Mononuclear cell (primary cell): Measurements from ENCODE around the gene PMPCB. TPM values are rescaled to one million over a fixed set of nuclear protein-coding genes. Genes with fewer than 3 reads are reported as not detected.
"Not testable (repeated sequence)": the region's sequence is repeated elsewhere in the genome, so short reads cannot be mapped to it uniquely, and the experiment has no call there.

Experiments used
- H3K27me3 ChIP-seq: 2 replicates; pipeline ENCODE4 v1.6.0; 2011; ENCODE audit warnings: low read length, control low read depth; ENCODE audit not compliant: insufficient read depth
- H3K4me1 ChIP-seq: 2 replicates; pipeline ENCODE4 v1.5.1; 2011; ENCODE audit warnings: mild to moderate bottlenecking, low read length, control low read depth; ENCODE audit not compliant: insufficient read depth
- H3K4me3 ChIP-seq: 2 replicates; pipeline ENCODE4 v1.5.1; 2011; ENCODE audit warnings: mild to moderate bottlenecking, low read length, moderate library complexity
- H3K9me3 ChIP-seq: 2 replicates; pipeline ENCODE4 v1.5.1; 2011; ENCODE audit warnings: low read depth, mild to moderate bottlenecking, control low read depth, low read length
- total RNA-seq: library from RNA; depleted of rRNA; stranded (reverse); fragments of >200 nt; gene quantifications from one replicate; pipeline ENCODE4 v1.2.3, GENCODE V29; 2012

PMPCB gene, protein sequence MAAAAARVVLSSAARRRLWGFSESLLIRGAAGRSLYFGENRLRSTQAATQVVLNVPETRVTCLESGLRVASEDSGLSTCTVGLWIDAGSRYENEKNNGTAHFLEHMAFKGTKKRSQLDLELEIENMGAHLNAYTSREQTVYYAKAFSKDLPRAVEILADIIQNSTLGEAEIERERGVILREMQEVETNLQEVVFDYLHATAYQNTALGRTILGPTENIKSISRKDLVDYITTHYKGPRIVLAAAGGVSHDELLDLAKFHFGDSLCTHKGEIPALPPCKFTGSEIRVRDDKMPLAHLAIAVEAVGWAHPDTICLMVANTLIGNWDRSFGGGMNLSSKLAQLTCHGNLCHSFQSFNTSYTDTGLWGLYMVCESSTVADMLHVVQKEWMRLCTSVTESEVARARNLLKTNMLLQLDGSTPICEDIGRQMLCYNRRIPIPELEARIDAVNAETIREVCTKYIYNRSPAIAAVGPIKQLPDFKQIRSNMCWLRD
- 89.6 TPM for total RNA-seq

DNA sequence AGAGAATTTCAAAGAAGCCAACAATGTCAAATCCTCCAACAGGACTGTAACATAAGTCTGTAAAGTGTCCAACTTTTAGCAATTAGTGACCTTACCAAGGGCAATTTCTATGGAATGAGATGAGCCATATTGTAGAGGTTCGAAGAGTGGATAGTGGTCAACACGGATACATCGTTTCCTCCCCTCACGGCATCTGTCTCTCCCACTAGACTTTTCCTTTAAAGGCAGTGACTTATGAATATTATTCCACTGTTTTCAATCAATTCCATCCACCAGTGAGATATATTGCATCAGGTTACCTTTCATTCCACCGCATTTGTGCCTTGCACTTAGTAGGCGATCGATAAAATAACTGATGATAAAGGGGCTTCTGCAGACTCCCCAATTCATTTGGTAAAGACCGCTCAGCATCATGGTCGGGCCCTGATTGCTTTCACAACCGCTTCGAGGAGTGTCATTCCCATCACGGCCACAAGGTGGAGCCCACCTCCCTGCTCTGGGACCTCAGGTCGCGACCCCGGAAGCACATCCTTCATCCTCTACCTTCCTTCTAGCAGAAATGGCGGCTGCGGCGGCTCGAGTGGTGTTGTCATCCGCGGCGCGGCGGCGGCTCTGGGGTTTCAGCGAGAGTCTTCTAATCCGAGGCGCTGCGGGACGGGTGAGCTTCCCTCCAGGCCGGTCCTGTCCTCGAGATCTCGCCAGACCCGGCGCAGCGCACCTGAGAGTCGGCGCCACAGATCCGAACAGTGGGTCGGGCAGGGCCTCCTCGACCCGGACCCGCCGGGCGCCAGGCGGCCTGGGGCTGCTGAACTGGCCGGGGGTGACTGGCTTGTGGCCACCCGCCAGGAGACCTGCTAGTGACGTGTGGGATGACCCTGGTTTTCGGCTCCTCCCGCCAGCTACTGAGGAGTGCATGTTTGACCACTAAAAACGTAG, at the start of gene PMPCB:
PMPCB (plus strand) TSS at position 535 of the 936 bp plus-strand sequence; CDS start at position 560, 25 bp downstream.
- Histone ChIP-seq H3K4me3 (peak within 1 kb of the TSS; percentile 89), H3K4me1 (peaks cover 16% of the 10 kb centered on the region), H3K9me3 (no peaks in the 10 kb centered on the region), H3K27me3 (no peaks in the 10 kb centered on the region)

DNA sequence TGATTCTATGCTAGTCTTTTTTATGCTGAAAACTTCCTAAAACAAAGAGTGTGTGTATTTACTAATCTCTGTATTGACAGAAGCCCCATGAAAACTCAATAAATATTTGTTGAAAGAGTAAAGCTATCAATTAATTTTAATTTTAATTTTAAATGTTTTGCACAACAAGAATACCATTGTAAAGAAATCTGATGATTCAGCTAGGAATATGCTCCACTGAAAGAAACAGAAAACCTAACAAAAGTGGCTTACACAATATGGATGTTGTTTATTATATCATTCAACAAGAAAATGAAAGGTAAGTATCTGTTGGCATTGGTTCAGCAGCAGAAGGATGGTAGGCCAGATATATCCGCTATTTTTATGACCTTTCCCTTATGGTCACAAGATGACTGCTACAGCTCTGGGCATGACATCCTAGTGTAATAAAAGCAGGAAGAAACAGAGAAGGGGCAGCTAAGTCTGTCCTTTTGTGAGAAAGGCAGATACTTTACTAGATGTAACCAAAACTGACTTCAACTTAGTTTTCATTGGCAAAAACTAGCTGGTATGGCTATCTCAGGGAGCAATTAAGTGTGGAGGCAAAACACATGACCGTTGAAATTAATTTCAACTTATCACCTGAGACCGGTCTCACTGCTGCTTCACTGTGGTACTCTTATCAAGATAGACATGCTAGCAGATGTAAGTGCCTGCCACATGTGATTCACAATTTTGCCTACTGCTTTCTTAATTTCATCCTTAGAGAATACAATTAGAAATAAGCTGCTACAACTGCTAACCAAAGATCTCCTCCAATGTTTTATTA, 43.3 kb upstream of the PMPCB start:
- not testable (repeated sequence) for H3K4me3 ChIP-seq, H3K9me3 ChIP-seq, H3K4me1 ChIP-seq, H3K27me3 ChIP-seq

DNA sequence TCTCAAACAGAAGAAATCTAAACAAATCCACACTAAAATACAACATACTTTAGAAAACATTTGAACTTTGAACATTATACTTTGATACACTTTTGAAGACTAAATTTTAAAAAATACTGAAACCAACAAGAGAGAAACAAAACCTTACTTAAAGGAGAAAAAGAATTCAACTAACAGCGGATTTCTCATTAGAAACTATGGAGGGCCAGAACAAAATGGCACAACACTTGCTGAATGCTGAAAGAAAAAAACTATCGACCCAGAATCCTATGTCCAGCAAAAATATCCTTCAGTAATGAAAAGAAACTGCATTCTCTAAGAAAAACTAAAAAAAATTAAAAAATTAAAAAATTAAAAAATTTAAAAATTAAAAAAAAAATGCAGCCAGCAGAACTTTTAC, 33.2 kb upstream of the PMPCB start:
- not testable (repeated sequence) for H3K4me1 ChIP-seq

DNA sequence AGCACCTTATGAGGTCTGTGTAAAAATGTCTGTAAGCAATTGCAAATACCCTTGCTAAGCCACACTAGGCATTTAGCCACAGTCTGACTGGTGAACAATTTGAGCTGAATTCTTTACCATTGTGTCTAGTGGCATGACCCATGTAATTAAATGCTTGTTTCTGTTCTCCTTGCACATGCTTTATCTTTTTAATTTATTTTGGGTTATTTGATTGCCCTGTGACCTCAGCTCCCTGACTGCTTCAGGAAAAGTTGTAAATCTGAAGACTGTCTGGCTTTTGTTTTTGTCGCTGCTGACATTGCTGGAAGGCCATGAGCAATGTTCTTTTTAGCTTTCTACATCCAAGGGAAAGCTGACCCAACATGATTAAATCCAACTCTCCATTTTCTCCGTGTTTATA, 31.0 kb upstream of the PMPCB start:
- H3K9me3 ChIP-seq, H3K4me3 ChIP-seq, H3K27me3 ChIP-seq, H3K4me1 ChIP-seq: not testable (repeated sequence)

More for the DNA sequence above, 33.2 kb upstream of the PMPCB start:
- not testable (repeated sequence) for H3K9me3 ChIP-seq, H3K27me3 ChIP-seq, H3K4me3 ChIP-seq

DNA sequence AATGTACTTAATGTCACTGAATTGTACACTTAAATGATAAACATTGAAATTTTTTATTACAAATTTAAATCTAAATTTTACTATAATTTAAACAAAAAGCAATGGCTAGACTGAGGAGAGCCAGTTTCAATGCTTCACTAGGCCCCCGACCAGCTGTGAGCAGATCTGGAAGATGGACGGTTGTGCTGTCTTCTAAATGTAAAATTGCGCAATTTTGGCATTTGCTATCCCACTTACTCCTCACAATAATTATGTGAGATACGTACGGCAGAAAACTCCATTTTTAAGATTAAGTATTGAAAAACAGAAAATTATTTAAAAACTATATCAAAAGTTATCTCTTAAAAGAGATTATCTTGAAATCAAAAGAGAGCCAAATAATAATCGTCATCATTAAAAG, 23.9 kb upstream of the PMPCB start:
- not testable (repeated sequence) for H3K4me1 ChIP-seq, H3K9me3 ChIP-seq, H3K4me3 ChIP-seq, H3K27me3 ChIP-seq

DNA sequence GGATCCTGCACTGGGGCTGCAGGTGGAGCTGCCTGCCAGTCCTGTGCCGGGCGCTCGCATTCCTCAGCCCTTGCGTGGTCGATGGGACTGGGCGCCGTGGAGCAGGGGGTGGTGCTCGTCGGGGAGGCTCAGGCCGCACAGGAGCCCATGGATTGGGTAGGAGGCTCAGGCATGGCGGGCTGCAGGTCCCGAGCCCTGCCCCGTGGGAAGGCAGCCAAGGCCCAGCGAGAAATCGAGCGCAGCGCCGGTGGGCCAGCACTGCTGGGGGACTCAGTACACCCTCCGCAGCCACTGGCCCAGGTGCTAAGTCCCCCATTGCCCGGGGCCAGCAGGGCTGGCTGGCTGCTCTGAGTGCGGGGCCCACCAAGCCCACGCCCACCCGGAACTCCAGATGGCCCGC, 22.4 kb upstream of the PMPCB start:
- not testable (repeated sequence) for H3K27me3 ChIP-seq, H3K4me3 ChIP-seq, H3K4me1 ChIP-seq, H3K9me3 ChIP-seq

DNA sequence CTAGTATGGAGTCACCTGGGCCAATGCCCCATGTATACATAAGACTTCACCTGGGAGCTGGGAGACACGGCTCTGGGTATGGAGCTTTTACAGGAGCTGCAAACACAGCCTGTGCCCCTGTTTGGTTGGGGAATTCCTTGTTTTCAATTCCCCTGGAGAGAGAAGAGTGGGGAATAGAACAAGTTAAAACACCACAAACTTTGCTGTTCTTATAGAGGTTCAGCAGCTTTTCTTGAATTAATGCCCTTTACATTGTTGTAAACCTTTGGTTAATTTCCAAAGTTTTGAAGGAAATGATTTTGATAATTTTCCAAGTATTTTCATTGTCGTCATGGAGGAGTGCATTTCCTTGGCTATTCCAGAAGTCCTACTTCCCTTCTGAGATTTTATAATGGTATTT, 19.0 kb upstream of the PMPCB start:
- peaks cover 10% of the 10 kb centered on the region for H3K4me1 ChIP-seq
- not testable (repeated sequence) for H3K4me3 ChIP-seq, H3K27me3 ChIP-seq, H3K9me3 ChIP-seq

DNA sequence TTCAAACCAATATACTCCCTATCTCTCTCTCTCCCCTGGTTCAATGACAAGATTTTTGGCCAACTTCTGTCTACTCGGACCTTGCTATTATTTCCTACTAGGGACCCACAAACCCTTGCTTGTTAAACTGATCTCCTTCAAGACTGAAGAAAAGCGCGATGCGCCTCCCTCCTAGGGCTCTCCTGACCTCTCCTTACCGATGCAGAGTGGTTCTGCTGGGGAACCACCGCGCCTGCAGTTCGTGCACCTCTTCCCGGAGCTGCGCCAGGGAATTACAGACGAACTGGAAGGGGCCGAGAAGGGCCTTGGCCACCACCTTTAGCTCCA, 17.6 kb upstream of the PMPCB start:
- Histone ChIP-seq H3K4me3 (peak overlapping the region; percentile 53), H3K4me1 (peaks cover 10% of the 10 kb centered on the region)
- H3K9me3 ChIP-seq, H3K27me3 ChIP-seq: not testable (repeated sequence)

DNA sequence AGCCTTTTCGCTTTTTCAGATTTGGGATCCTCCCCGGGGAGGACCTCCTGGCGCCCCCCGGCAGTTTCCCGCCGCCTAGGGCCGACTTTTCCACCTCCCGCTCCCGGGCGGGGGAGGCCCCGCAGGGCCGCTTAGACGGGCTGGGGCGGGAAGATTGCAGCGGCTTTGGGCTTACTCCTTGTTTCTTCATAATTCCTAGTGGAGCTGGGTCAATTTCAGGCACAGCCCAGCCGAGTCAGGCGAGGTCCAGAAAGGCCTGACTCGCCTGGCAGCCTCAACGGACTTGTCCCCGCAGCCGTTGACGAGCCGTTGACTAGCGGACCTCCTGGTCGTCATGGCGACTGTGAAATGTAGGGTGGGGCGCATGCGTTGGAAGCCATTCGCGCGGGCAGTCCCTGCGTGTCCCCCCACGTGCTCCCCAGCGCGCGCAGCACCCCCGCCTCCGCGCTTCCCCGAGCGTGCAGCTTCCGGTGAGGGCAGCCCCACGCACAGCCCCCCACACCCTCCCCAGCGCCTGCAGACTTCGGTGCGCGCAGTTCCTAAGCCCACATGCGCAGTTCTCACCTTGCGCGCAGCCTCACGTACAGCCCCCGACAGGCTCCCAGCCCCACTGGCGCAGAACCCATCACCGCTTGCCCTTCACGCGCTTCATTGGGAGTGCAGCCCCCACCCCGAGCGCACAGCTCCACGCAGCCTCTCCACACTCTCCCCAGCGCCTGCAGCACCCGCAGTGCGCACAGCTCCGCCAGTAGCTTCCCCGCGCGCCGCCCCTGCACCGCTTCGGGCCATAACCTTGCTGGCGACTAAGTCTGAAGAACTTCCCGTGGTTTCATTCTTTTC, 17.1 kb upstream of the PMPCB start:
- not testable (repeated sequence) for H3K9me3 ChIP-seq, H3K27me3 ChIP-seq
- Histone ChIP-seq H3K4me1 (peaks cover 10% of the 10 kb centered on the region), H3K4me3 (peak overlapping the region; percentile 53)

DNA sequence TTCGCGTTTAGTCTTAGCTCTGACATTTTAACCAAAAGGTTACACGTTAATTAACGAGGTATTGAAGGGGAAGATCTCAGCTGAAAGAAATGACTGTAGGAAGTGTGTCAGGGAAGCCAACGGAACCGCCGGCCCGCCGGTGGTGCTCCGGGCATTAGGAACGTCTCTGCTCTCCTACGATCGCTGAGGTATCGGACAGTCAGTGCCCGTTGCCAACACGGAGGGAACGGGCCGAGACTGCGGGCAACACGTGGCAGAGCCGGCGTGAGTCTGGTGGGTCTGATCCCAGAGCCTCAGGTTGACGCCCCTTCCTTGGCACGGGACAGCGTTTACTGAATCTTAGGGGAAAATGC, 16.5 kb upstream of the PMPCB start:
- Histone ChIP-seq H3K4me3 (peak overlapping the region; percentile 53), H3K4me1 (peaks cover 10% of the 10 kb centered on the region)
- not testable (repeated sequence) for H3K9me3 ChIP-seq, H3K27me3 ChIP-seq

DNA sequence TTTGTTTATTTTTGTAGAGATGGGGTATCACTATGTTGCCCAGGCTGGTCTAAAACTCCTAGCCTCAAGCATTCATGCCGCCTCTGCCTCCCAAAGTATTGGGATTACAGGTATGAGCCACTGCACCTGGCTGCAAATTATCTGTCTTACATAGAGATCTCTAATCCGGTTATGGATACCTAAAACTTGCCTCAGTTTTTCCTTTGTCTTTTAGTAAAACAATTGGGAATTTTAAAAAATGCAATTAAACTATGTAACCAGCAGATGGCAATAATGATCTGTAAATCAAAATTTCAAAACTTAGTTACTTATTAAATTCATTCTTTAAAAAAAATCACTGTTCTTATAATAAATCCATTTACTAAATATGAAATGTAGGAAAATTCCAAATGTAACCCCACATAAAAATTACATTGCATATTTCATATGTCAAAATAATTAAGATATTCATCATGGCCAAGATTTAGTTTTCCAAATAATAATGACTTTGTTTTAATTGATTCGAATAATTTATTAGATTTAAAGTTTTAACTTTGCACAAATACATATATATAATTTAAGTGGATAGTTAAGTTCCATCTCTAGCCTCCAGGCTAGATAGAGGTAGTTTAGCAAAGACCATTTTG, 14.3 kb upstream of the PMPCB start:
- H3K9me3 ChIP-seq, H3K4me3 ChIP-seq, H3K27me3 ChIP-seq: not testable (repeated sequence)
- H3K4me1 ChIP-seq: peaks cover 10% of the 10 kb centered on the region

DNA sequence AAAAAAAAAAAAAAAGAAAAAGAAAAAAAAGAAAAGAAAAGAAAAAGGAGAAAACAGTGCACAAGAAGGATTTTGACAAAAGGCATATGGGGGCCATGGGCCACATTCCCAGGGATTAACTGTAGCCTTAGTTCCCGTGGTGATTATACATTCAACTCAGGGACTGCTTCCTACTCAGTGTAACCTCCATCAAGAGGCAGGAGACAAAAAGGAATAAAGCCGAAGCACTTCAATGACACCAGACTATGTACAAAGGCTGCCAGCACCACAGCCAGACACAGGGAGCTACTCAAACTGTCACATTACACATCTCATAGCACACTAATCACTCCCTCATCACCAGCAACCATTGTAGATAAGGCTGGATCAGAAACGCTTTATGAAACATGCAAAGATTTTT, 5.1 kb upstream of the PMPCB start:
- Histone ChIP-seq H3K4me3 (no peak overlapping the region), H3K4me1 (peaks cover 3% of the 10 kb centered on the region), H3K9me3 (no peaks in the 10 kb centered on the region), H3K27me3 (peaks cover 4% of the 10 kb centered on the region)

DNA sequence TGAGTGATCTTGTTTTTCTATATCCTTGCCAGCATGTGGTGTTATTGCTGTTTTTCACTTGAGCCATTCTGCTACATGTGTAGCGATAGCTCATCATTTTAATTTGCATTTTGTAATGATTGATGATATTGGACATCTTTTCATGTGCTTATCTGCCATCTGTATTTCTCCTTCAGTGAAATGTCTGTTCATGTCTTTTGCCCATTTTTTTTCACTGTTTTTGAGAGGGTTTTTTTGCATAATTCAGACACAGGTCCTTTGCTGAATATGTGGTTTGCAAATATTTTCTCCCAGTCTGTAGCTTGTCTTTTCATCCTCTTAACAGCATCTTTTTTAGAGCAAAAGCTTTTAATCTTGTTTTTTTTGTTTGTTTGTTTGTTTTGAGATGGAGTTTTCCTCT, 3.7 kb upstream of the PMPCB start:
- Histone ChIP-seq H3K9me3 (no peaks in the 10 kb centered on the region), H3K4me1 (peaks cover 13% of the 10 kb centered on the region), H3K27me3 (peaks cover 4% of the 10 kb centered on the region), H3K4me3 (no peak overlapping the region)

DNA sequence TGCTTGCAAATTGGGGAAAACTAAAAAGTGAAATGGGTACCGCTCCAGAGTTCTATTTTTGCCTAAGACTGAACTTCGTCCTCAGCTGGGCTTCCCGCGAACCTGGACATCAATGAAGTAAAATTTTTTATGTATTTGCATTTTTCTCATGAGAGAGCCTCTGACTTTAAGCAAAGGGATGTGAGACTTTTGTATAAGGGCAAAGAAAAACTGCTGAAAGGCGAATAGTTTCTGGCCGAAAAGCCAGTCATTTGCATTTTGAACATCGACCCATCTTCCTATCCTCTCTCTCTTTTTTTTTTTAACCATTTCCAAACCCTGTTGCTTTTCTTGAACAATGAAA, 573 bp downstream of the PMPCB start:
- peak overlapping the region; percentile 89 for H3K4me3 ChIP-seq
- H3K9me3 ChIP-seq: no peaks in the 10 kb centered on the region
- no peaks in the 10 kb centered on the region for H3K27me3 ChIP-seq
- H3K4me1 ChIP-seq: peaks cover 16% of the 10 kb centered on the region
